Measurements from ENCODE around the gene ARHGAP15. TPM values are rescaled to one million over a fixed set of nuclear protein-coding genes. Genes with fewer than 3 reads are reported as not detected.

The ARHGAP15 gene
- total RNA-seq, 1 donor from 2014 or later, result not detected

DNA sequence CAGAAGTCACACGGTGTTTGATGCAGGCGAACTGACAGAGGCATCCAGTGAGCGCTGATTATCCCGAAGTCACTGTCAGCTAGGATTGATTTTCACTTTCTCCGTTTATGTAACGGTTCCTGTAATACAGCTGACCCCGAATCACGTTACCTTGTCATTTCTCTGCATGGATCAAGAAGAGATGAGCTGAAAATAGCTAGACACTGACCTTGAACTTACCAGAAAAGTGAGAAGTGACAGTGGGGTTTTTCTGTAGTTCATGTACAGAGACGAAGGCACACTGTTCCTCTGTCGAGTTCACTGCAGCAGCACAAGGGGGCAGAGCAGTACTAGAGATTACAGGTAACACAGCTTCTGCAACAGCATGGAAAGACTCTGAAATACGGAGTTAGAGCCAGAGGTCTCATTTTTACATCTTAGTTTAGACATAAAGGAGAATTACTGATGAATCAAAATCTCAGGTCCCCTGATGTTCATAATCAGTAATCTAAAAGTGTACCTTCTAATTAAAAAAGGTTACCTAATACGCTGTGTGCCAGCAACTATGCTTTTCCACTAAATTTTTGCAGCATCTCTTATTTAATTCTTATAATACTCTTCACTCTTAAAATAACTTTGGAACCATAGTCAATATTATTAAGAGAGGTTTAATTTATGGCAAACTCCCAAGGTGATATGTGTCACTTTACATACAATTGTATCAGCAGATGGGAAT, 33.1 kb downstream of the ARHGAP15 start:
- DNase-seq, result peak; percentile 37
- Mint-ChIP-seq H3K4me3 (ENCODE audit: unreplicated experiment) (no peak overlapping the region), H3K36me3 (ENCODE audit: unreplicated experiment) (no peaks in the 10 kb centered on the region), H3K9me3 (ENCODE audit: unreplicated experiment) (no peaks in the 10 kb centered on the region), H3K27ac (ENCODE audit: unreplicated experiment) (no peak overlapping the region), H3K4me1 (ENCODE audit: low read depth, unreplicated experiment) (peaks cover 5% of the 10 kb centered on the region), H3K27me3 (ENCODE audit: unreplicated experiment) (no peaks in the 10 kb centered on the region)
- TF ChIP-seq, protein P1, sequence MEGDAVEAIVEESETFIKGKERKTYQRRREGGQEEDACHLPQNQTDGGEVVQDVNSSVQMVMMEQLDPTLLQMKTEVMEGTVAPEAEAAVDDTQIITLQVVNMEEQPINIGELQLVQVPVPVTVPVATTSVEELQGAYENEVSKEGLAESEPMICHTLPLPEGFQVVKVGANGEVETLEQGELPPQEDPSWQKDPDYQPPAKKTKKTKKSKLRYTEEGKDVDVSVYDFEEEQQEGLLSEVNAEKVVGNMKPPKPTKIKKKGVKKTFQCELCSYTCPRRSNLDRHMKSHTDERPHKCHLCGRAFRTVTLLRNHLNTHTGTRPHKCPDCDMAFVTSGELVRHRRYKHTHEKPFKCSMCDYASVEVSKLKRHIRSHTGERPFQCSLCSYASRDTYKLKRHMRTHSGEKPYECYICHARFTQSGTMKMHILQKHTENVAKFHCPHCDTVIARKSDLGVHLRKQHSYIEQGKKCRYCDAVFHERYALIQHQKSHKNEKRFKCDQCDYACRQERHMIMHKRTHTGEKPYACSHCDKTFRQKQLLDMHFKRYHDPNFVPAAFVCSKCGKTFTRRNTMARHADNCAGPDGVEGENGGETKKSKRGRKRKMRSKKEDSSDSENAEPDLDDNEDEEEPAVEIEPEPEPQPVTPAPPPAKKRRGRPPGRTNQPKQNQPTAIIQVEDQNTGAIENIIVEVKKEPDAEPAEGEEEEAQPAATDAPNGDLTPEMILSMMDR (IDR thresholded peaks at IDR 0.05; ENCODE audit: partially characterized antibody, unreplicated experiment), result no peak

- TF ChIP-seq, protein P1 (IDR thresholded peaks at IDR 0.05; ENCODE audit: partially characterized antibody, unreplicated experiment), result no peak
- Mint-ChIP-seq H3K36me3 (ENCODE audit: unreplicated experiment) (no peaks in the 10 kb centered on the region), H3K9me3 (ENCODE audit: unreplicated experiment) (no peaks in the 10 kb centered on the region), H3K27me3 (ENCODE audit: unreplicated experiment) (no peaks in the 10 kb centered on the region), H3K27ac (ENCODE audit: unreplicated experiment) (no peak overlapping the region), H3K4me1 (ENCODE audit: low read depth, unreplicated experiment) (peaks cover 5% of the 10 kb centered on the region), H3K4me3 (ENCODE audit: unreplicated experiment) (no peak overlapping the region)
- no peak for DNase-seq
Observed at GRCh38 chr2:143162997-143163396, 33.8 kb downstream of the ARHGAP15 start.

DNA sequence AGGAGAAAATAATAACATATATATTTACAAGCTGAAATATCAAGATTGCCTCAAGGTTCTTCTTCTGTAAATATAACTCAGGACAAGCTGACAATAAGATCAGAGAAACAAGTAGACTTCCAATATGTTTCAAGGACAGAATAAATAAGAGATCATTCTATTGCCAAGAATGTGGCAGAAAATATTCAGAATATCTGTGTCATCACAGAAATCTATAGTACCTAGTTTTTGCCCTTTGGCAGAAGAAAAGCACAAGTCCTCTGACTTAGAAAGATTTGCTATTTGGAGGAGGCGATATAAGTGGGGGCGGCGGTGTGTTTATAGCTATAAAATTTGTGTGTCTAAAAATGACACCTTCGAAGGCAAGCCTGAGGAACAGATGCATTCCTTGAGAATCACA, 34.3 kb downstream of the ARHGAP15 start:
- H3K27me3 Mint-ChIP-seq (ENCODE audit: unreplicated experiment), result no peaks in the 10 kb centered on the region
- H3K9me3 Mint-ChIP-seq (ENCODE audit: unreplicated experiment), result no peaks in the 10 kb centered on the region
- H3K4me1 Mint-ChIP-seq (ENCODE audit: low read depth, unreplicated experiment), result peaks cover 5% of the 10 kb centered on the region
- DNase-seq, result no peak
- TF ChIP-seq, protein P1 (IDR thresholded peaks at IDR 0.05; ENCODE audit: partially characterized antibody, unreplicated experiment), result no peak
- no peaks in the 10 kb centered on the region for H3K36me3 Mint-ChIP-seq (ENCODE audit: unreplicated experiment)
- no peak overlapping the region for H3K4me3 Mint-ChIP-seq (ENCODE audit: unreplicated experiment)
- H3K27ac Mint-ChIP-seq (ENCODE audit: unreplicated experiment), result no peak overlapping the region

GRCh38 chr2:143165291-143165690, 36.1 kb downstream of the ARHGAP15 start:
- TF ChIP-seq, protein P1 (IDR thresholded peaks at IDR 0.05; ENCODE audit: partially characterized antibody, unreplicated experiment), result no peak
- H3K27me3 Mint-ChIP-seq (ENCODE audit: unreplicated experiment), result no peaks in the 10 kb centered on the region
- H3K4me1 Mint-ChIP-seq (ENCODE audit: low read depth, unreplicated experiment), result peaks cover 5% of the 10 kb centered on the region
- H3K27ac Mint-ChIP-seq (ENCODE audit: unreplicated experiment), result no peak overlapping the region
- no peak overlapping the region for H3K4me3 Mint-ChIP-seq (ENCODE audit: unreplicated experiment)
- H3K9me3 Mint-ChIP-seq (ENCODE audit: unreplicated experiment), result no peaks in the 10 kb centered on the region
- no peaks in the 10 kb centered on the region for H3K36me3 Mint-ChIP-seq (ENCODE audit: unreplicated experiment)
- no peak for DNase-seq

DNA sequence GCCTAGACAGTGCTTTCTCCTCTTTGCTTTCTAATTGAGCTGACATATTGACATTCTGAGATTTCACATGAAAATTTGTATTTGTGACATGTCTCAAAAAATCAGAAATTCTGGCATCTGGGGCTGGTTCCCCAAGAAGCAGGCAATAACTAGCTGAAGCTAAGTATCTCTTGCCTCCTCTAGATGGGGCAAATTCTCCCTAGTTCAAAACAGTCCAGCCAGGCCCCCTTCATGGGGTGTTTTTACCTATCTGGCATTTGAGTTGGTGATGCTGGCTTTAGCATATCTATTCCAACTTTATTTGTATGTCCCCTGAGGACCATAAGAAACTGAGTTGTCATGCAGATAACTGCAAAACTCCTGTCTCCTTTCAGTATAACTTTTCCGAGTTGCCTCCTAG, 39.9 kb downstream of the ARHGAP15 start:
- no peak for DNase-seq
- Mint-ChIP-seq H3K4me1 (ENCODE audit: low read depth, unreplicated experiment) (peaks cover 4% of the 10 kb centered on the region), H3K27ac (ENCODE audit: unreplicated experiment) (no peak overlapping the region), H3K4me3 (ENCODE audit: unreplicated experiment) (no peak overlapping the region), H3K9me3 (ENCODE audit: unreplicated experiment) (peaks cover 1% of the 10 kb centered on the region), H3K27me3 (ENCODE audit: unreplicated experiment) (no peaks in the 10 kb centered on the region), H3K36me3 (ENCODE audit: unreplicated experiment) (no peaks in the 10 kb centered on the region)
- TF ChIP-seq, protein P1 (IDR thresholded peaks at IDR 0.05; ENCODE audit: partially characterized antibody, unreplicated experiment), result no peak

Measured in glutamatergic neuron (in vitro differentiated cells).